ENCODE data around the gene PLXNA4.

PLXNA4 gene

DNA sequence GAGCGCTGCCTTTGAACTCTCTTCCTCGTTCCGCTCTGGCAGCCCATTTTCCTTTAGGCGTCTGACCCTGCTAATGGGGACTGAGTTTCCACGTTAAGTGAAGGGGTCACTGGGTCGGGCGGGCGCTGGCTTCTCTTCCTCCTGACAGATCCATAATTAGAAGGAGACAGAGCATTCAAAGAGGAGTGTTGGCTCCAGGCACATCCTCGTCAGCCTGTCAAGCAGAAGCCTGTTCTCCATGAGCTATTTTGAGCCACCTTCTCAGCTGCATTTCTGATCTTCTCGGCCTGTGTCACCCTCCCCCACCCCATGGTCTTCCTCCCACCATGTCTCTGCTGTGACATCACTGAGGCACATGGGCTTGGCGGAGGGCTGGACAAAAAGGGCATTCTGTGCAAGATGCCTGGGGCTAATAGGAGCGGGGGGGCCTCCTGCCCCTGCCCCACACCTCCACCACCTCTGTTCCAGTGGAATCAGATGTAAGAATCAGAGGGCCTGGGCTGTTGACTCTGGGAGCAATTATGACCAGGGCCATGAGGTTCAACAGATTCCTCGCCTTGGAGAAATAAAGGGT is 248.1 kb downstream of the PLXNA4 start:
- DNase-seq (ENCODE audit: low read depth in 2 of 3, low spot score in 1 of 3), result no peak

DNA sequence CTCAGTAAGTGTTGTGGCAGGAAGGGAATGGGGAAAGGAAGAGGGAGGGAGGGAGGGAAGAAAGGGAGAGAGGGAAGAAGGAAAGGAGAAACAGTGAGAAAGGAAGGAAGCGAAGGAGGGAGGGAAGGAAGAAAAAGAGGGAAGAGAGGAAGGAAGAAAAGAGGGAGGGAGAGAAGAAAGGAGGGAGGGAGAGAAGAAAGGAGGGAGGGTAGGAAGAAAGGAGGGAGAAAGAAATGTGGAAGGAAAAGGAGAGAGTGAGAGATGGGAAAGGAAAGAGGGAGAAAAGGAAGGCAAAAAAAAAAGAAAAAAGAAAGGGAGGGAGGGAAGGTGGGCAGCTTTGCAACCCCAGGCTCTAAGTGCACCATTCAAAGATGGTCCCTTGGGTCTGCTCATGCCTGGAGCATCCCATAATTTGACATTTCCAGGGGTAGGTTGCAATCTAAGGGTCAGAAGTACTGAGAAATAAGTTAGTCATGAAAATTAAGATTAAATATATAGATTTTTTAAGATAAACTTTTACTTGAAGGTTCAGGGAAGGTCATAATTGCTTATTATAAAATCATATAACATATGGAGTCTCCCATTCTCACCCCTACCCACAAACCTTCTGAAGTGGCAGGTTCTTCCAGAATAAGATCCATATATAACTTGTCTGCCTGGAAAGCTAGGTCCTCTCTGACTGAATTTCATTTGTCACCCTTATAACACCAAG is 249.2 kb downstream of the PLXNA4 start:
- DNase-seq (ENCODE audit: low read depth in 2 of 3, low spot score in 1 of 3), result no peak

DNA sequence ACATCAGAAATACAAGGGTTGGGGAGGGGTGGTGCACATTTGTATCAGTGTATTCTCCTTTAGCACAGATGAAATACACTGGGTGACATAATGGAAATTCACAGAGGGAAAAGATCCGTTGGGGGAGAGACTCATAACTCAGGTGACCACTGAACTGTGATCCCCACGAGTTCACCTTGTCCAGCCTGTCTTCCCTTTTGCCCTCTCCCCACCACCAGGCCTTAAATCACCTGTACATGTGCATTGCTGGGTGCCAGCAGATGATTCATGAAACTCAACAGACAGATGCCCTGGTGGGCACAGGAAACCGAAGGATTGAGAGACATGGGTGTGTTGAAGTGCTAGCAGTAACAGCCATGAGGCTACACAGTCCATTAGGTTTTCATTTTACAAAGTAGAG is 253.3 kb downstream of the PLXNA4 start:
- no peak for DNase-seq (ENCODE audit: low read depth in 2 of 3, low spot score in 1 of 3)

DNA sequence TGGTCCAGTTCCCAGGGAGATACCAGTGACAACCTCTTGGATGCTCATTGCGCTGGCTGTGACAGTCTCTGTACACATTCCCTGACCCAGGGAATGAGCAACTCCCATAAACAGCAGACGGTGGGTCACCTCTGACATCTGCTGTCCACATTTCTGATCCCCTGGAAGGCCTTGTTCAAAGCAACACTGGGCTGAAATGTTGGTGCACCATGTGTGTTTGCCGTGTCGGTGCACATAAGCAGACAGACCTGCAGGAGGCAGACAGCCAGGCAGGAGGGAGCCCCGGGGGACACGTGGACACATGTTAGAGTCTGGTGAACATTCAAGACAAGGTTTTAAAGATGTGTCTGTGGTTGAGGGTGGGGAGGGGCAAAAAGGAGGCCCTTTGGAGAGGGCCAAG is 254.9 kb downstream of the PLXNA4 start:
- DNase-seq (ENCODE audit: low read depth in 2 of 3, low spot score in 1 of 3), result no peak

DNA sequence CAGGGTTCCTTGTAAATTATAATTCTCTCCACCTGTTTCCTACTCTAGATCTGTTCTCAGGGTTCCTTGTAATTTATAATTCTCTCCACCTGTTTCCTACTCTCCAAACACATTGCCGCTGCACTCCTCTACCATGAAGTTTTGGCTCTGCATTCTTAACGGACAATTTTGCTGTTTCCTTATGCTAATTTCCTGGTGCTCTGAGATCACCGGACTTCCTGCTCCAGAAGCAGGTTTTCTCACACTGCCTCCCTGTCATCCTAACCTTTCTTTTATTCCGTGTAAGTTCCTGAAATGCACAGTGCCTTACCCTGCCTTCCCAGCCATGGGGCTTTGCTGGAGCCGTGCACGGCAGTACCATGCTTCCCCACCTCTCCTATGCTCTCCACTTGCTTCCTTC is 256.8 kb downstream of the PLXNA4 start:
- no peak for DNase-seq (ENCODE audit: low read depth in 2 of 3, low spot score in 1 of 3)

DNA sequence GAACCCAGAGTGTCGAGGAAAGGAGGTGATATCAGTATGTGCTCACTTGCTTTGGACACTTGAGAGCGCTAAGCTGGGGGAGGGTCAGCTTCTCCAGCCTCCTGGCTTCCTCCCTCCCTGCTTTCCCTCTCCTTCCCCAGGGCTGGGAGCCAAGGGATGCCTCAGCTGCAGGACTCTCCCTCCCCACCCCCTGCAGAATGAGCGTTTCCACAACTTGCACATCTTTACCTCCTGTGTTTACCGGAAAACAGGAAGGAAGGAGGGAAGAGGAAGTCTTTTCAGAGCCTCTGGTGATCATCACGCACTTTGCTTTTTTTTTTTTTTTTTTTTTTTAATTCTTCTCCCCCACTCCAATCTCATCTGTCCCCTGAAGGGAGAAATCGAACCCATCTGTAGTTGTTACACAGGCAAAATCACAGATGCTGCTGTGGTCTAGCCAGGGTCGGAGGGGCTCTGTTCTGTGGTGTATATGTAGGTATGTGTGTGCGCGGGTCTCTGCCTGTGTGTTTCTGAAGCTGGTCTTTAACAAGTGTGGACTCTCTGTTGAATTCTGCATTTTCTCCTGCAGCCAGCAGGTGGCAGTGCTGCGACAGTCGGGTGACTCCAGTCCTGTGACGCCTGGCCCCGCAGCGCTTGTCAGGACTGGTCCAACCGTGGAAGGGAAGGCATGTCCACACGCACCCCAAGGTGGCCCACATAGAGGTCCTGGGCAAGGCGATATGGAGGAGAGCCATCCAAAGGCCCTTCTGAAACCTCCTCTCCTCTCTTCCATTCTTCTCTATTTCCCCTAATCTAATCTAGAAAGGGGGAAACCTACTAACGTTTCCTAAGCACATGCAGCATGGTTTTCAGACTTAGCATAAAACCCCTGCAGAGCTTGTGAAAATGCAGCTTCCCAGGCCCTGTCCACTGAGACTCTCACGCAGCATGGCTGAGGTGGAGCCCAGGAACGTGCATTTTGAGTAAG is 257.6 kb downstream of the PLXNA4 start:
- DNase-seq (ENCODE audit: low read depth in 2 of 3, low spot score in 1 of 3), result peak; percentile 48 to 73 (median 70)

DNA sequence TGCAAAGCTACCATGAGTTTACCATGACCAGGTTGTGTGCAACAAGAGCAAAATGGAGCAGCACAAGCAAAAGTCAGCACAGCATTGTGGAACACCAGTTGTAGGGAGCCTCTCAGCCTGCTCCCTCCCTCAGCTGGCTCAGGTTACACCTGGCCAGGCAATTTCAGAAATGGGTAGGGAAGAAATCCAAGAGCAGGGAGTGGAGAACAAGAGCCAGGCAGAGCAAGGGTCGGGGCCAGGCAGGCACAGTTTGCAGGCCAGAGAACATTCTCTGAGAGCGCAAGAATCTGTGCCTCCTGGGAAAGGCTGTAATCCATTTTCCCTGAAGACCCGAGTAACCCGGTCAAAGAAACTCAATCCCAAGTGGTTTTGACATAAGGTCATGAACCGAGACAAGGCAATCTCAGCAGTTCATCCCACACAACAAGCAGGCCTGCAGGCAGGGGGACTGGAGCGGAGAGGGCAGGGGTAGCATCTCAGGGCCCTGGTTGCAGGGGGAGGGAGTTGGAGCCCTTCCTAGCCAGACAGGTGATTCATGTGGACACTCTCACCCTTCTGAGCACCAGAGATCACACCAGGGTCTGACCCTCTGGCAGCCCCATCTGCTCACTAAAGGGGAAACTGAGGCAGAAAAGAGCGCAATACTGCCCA is 258.4 kb downstream of the PLXNA4 start:
- no peak for DNase-seq (ENCODE audit: low read depth in 2 of 3, low spot score in 1 of 3)

DNA sequence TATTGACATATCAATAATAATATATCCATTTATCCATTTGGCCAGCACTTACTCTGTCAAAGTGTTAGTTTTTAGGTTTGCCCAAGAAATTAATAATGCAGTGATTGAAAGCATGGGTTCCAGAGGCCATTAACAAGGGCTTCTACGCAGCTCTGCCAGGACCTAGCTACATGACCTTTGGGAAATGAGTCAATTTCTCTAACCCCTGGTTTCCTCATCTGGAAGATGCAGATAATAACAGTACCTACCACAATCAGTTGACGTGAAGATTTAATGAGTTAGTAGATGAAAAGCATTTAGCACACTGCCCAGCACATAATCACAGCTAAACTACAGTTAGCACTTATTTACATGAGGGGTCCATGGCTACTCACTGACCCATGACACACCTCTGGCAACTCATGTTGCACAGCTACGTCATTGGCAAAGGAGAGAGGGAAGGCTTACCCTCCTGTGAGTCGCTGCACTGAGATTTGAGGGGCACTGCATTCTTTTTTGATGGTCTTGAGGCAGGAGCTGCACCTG is 263.7 kb downstream of the PLXNA4 start:
- DNase-seq (ENCODE audit: low read depth in 2 of 3, low spot score in 1 of 3), result no peak

DNA sequence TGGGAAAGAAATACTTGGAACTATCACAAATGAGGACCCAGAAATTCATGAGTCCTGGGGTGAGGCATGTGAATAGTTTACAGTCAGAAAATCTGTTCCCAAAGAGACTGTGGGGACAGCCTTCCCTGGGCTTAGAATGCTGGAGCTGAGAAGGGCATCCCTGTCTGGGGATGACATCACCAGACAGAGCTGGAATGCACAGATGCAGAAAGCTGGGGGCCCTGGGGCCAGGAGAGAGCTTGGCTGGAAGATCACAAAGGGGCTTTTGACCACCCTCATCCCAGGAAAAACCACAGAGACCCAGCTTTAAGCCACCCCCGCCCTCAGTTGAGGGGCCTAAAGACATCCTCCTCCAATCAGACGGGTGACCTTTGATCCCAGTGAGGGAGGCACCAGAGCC is 264.5 kb downstream of the PLXNA4 start:
- DNase-seq (ENCODE audit: low read depth in 2 of 3, low spot score in 1 of 3), result no peak

DNA sequence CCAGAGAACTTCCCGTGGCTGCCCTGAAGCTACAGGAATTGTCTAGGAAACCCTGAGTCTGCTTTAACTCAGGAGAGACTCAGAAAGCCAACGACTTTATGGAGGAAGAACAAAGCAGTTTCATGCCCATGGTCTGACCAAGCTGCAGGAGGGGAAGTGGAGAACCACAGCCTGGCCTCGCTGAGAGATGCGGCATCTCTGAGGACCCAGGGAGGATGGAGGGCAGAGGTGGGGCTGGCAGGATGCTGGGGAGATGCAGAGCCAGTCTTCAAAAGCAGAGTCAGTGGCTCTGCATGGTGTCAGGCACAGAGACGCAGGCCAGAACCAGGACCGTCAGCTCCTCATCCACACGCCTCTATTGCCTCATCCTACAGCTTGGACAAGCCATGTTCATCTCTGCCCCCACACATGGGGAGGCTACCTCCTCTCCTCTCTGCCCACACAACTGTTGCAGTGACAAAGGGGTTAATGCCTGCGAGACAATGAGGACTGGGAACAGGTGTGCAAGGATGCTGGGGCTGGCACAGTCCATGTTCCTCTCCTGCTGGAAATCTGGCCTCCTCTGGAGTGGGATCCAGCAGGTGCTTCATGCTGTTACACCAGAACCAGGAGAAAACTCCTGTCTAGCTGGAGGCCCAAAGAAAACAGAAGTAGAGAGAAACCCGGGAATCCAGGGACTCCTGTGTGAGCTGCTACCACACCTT is 267.0 kb downstream of the PLXNA4 start:
- no peak for DNase-seq (ENCODE audit: low read depth in 2 of 3, low spot score in 1 of 3)

DNA sequence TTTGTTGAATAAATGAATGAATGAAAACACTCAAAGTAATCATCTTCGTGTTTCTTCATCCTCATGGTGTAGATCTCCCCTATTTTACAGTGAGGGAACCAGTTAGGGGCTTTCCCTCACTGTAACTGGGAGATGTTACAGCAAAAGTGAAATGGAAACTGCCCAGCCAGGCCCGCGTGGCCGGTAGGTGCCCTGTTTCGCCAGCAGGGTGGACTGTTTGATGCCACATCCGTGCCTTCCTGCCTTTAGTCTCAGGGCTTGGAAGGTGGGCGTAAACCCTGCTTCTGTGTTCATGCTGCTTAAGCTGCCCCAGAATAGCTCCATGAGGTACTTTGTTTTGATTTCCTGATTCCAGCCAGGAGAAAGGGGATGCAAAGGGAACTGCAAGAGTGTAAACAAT is 268.8 kb downstream of the PLXNA4 start:
- no peak for DNase-seq (ENCODE audit: low read depth in 2 of 3, low spot score in 1 of 3)

DNA sequence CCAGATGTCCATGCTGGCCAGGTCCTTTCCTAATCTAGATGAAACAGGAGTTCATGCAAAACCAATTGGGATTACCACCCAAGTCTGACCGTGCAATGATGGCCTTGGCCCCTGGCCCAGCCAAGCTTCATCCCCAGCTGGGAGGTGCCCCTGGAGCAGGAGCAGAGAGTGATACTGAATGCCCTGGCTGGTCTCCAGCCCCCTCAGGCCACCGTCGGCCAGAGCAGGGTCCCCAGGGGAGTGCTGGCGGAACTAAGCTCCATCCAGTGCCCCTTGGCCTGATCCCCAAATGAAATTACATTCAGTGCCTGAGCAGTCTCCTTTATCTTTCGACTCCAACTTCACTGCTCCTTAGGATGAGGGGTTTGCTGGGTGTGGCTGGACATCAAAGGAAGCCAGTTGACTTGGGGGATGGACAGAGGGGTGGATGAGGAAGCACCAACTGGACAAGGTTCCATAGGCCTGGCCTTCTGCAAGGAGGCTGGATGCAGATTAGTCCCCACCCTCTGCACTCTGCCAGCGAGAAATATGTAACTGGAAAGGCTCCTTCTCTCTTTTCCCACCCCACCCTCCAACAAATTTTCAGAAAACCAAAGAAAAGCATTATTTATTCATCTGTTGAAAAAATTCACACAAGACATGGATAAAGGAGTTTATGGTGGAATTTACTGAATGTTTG is 275.5 kb downstream of the PLXNA4 start:
- no peak for DNase-seq (ENCODE audit: low read depth in 2 of 3, low spot score in 1 of 3)

DNA sequence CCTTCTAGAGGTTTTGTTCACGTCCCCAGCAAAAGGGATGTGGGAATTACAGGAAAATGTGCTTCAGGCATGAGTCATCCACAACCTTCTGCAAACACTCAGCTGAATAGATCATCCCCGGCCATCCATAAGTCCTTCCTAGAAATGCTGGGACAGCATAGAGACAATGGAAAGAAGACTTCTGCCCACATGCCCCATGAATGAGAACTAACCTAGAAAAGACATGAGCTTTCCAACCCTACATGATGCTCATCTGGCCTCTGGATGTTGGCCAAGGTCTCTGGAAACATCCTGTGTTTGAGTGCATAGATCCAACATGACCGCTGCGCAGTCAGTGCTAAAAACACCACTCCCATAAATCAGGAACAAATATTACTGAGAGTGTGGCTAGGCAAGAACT is 277.5 kb downstream of the PLXNA4 start:
- no peak for DNase-seq (ENCODE audit: low read depth in 2 of 3, low spot score in 1 of 3)

DNA sequence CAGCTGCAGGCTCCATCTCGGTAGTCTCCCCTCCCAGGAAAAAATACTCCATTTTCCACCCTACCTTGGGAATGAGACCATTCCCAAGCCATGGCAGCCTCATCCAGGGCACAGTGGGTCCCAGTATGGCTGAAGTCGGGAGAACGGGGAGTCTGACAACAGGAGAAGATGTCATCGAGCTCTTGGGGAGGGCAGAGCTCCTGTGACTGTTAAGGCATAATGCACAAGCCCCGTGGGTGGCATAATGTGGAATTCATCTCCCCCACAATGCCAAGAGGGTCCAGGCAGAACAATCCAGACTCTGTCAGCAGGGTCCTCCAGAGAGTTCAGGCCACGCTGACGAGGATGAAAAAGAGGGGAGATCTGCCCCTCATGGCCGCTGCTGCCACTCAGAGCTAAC is 279.4 kb downstream of the PLXNA4 start:
- no peak for DNase-seq (ENCODE audit: low read depth in 2 of 3, low spot score in 1 of 3)

DNA sequence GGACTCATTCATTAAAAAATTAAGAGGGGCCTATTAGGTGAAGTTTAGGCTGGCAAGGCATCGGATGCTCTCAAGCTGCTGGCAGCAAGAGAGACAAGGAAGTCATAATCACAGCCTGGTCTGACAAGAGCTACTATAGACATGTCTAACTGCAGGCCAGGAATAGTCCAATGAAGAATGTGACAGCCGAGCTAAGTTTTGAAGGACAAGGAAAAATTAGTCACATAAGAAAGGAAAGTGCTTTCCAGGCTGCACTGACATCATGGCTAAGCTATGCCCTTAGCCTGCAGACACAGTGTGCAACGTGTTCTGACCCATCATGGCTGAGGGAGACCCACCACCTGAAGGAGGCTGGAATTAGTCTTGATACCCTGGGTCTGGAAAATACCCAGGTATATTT is 281.1 kb downstream of the PLXNA4 start:
- DNase-seq (ENCODE audit: low read depth in 2 of 3, low spot score in 1 of 3), result no peak

DNA sequence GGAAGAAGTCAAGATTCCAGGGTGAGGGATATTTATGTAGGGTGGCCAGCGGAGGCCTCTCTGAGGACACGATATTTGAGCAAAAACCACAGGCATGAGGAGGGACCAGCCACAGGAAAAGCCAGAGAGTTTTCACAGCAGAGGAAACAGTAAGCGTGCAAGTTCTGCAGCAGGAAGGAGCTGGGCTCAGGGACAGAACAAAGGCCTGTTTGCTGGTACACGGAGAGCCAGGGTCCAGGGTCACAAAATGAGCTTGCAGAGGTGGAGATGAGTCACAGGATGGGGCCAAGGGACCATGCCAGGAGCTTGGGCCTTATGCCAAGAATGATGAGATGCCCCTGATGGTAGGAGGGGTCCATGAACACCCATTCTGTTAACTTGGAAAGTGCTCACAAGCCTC is 283.5 kb downstream of the PLXNA4 start:
- DNase-seq (ENCODE audit: low read depth in 2 of 3, low spot score in 1 of 3), result no peak

DNA sequence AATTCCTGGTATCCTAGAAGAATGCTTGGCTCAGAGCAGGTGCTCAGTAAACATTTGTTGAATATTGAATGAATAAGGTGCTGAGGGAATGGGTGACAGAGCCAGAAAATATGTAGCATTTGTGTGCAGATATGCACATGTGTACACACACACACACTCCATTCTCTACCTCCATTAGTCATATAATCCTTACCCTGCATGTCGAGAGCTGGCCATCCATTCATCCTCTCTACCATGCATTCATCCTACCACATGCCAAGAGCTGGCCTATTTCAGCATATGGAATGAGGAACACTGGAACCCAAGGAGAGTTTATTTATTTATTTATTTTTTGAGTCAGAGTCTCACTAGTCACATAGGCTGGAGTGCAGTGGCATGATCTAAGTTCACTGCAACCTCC is 284.8 kb downstream of the PLXNA4 start:
- DNase-seq (ENCODE audit: low read depth in 2 of 3, low spot score in 1 of 3), result no peak

DNA sequence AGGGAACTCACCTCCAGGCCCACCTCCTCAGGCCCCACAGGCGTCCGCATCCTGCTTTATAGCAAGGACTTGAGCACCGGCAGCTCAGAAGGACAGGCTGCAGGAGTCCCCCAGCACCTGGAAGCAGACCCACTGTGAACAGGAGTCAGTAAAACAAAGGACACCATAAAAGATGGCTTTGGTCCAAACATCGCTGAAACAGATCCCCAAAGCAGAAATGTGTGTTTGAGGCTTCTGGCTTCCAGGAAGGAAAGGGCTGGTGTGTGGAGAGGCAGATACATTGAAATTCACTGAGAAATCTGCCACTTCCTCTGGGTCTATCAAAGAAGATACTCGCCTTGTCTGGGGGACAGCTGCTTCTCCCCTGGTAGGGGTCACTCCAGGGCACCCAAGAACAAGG is 286.2 kb downstream of the PLXNA4 start:
- no peak for DNase-seq (ENCODE audit: low read depth in 2 of 3, low spot score in 1 of 3)

DNA sequence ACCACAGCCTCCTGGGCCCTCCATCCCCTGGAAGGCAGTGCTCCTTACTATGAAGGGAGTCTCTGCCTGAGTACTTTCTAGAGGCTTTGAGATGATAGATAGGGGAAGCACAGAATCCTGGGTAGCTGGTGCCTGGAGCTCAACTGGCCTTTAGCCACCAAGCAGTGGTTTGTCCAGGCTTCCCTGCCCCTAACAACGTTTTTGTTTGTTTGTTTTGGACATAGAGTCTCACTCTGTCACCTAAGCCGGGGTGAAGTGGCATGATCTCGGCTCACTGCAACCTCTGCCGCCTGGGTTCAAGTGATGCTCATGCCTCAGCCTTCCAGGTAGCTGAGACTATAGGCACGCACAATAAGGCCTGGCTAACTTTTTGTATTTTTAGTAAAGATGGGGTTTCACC is 289.4 kb downstream of the PLXNA4 start:
- no peak for DNase-seq (ENCODE audit: low read depth in 2 of 3, low spot score in 1 of 3)

DNA sequence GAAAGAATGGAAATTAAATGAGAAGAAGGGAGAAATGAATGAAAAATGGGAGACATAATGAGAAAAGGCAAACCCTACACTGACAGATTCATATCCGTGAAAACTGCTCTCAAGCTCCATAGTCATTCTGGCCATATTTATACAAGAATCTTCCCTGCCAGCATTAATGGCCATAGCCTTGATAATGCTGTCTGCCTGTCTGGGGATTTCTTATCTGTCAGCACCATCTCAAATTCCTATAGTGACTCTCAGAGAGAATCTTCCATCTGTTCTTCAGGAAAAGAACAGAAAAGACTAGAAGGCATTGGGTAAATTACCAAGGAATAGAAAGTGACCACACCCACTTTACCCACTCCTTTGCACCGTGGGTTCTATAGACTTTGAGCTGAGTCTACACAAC is 295.9 kb downstream of the PLXNA4 start:
- no peak for DNase-seq (ENCODE audit: low read depth in 2 of 3, low spot score in 1 of 3)
